Spinal cord (tissue), 10 donors: ENCODE data around the gene JHY. TPM values are rescaled to one million over a fixed set of nuclear protein-coding genes. Genes with fewer than 3 reads are reported as not detected.

ENCODE experiments used
- DNase-seq, 6 donors: peaks; one replicate each; pipeline versions ENCODE4 v3.0.0 to v3.0.0-alpha.2; 2013 to 2015; ENCODE audit warnings: low spot score in 6 of 6, low read depth in 4 of 6
- H3K27ac ChIP-seq: one replicate; pipeline ENCODE4 v1.5.1; 2013; ENCODE audit warnings: low read depth, low read length, control low read depth
- H3K27me3 ChIP-seq: one replicate; pipeline ENCODE4 v1.6.1; 2013; ENCODE audit warnings: low read length; ENCODE audit not compliant: control insufficient read depth, insufficient read depth
- H3K36me3 ChIP-seq: one replicate; pipeline ENCODE4 v1.6.1; 2013; ENCODE audit warnings: low read length; ENCODE audit not compliant: control insufficient read depth, insufficient read depth
- H3K4me1 ChIP-seq: one replicate; pipeline ENCODE4 v1.6.1; 2013; ENCODE audit warnings: low read length; ENCODE audit not compliant: control insufficient read depth, insufficient read depth
- H3K4me3 ChIP-seq: one replicate; pipeline ENCODE4 v1.5.1; 2013; ENCODE audit warnings: low read depth, low read length, control low read depth
- H3K9me3 ChIP-seq: one replicate; pipeline ENCODE4 v1.6.1; 2013; ENCODE audit warnings: low read length; ENCODE audit not compliant: control insufficient read depth, insufficient read depth
- WGBS: methylation state at CpG from one replicate; pipeline ENCODE4 v1.1.5; 2013; ENCODE audit warnings: missing lambda C conversion rate; ENCODE audit not compliant: insufficient coverage; 5-methylcytosine and 5-hydroxymethylcytosine counted together
- polyA plus RNA-seq, 2 donors: library from polyadenylated mRNA; unstranded; fragments of 120-200 nt; gene quantifications; one replicate each; pipeline ENCODE4 v1.2.1, GENCODE V29; 2013; ENCODE audit not compliant: insufficient read length in 2 of 2
- total RNA-seq, 2 donors: library from RNA; depleted of rRNA in 1 of 2; stranded (reverse); fragments of 120-200 nt in 1 of 2; fragments of >200 nt in 1 of 2; gene quantifications; one replicate each; pipeline versions ENCODE4 v1.2.3 to v1.2.4, GENCODE V29; 2013 to 2014
- donor health status: healthy.

The JHY gene
- total and polyA plus RNA-seq, 4 donors = 9.5 to 14.8 (median 11.0) TPM

GRCh38 chr11:122922893-122923292 lies 40.3 kb downstream of the JHY start:
- no peak for DNase-seq
- no peaks in the 10 kb centered on the region for H3K9me3 ChIP-seq

GRCh38 chr11:122923302-122923701 lies 40.7 kb downstream of the JHY start:
- Histone ChIP-seq H3K36me3 (no peaks in the 10 kb centered on the region), H3K4me1 (no peaks in the 10 kb centered on the region), H3K27ac (no peak overlapping the region), H3K27me3 (no peaks in the 10 kb centered on the region), H3K4me3 (no peak overlapping the region), H3K9me3 (no peaks in the 10 kb centered on the region)
- DNase-seq = no peak
- WGBS = no CpG with 5 or more reads among the region's 2 CpGs

More at GRCh38 chr11:122922893-122923292, 40.3 kb downstream of the JHY start:
- 100% methylated on average over 1 of the region's 4 CpGs for whole genome bisulfite sequencing
- Histone ChIP-seq H3K27ac (no peak overlapping the region), H3K36me3 (no peaks in the 10 kb centered on the region), H3K27me3 (no peaks in the 10 kb centered on the region), H3K4me3 (no peak overlapping the region), H3K4me1 (no peaks in the 10 kb centered on the region)

GRCh38 chr11:122931510-122931909 lies 49.0 kb downstream of the JHY start:
- DNase-seq = no peak
- H3K27ac ChIP-seq = no peak overlapping the region
- H3K4me3 ChIP-seq = no peak overlapping the region
- no peaks in the 10 kb centered on the region for H3K36me3 ChIP-seq
- H3K4me1 ChIP-seq = no peaks in the 10 kb centered on the region
- 43% methylated on average over 4 of the region's 6 CpGs for WGBS
- H3K9me3 ChIP-seq = no peaks in the 10 kb centered on the region
- H3K27me3 ChIP-seq = no peaks in the 10 kb centered on the region

- DNase-seq = peak in 2 of 6 donors; percentile 7 to 32
- Histone ChIP-seq H3K27ac (no peak overlapping the region), H3K27me3 (no peaks in the 10 kb centered on the region), H3K4me3 (no peak overlapping the region), H3K36me3 (no peaks in the 10 kb centered on the region), H3K9me3 (no peaks in the 10 kb centered on the region), H3K4me1 (no peaks in the 10 kb centered on the region)
- WGBS = no CpG with 5 or more reads among the region's 2 CpGs
Observed at GRCh38 chr11:122933416-122933815, 50.9 kb downstream of the JHY start.

GRCh38 chr11:122937983-122938382 lies 55.4 kb downstream of the JHY start:
- Histone ChIP-seq H3K4me3 (no peak overlapping the region), H3K27ac (no peak overlapping the region), H3K4me1 (no peaks in the 10 kb centered on the region), H3K9me3 (no peaks in the 10 kb centered on the region), H3K36me3 (no peaks in the 10 kb centered on the region), H3K27me3 (no peaks in the 10 kb centered on the region)
- no CpG with 5 or more reads among the region's 3 CpGs for WGBS
- DNase-seq = no peak

GRCh38 chr11:122938557-122938956 lies 56.0 kb downstream of the JHY start:
- H3K4me1 ChIP-seq = no peaks in the 10 kb centered on the region
- H3K9me3 ChIP-seq = no peaks in the 10 kb centered on the region
- WGBS = 83% methylated on average over 2 of the region's 2 CpGs
- no peak overlapping the region for H3K4me3 ChIP-seq
- H3K27ac ChIP-seq = no peak overlapping the region
- no peaks in the 10 kb centered on the region for H3K36me3 ChIP-seq
- DNase-seq = no peak
- no peaks in the 10 kb centered on the region for H3K27me3 ChIP-seq

GRCh38 chr11:122951211-122951610 lies 68.7 kb downstream of the JHY start:
- H3K4me3 ChIP-seq = no peak overlapping the region
- 40% methylated on average over 1 of the region's 2 CpGs for whole genome bisulfite sequencing
- peak in 2 of 6 donors; percentile 43 to 47 for DNase-seq

GRCh38 chr11:122954455-122954854 lies 71.9 kb downstream of the JHY start:
- WGBS = 100% methylated on average over 2 of the region's 4 CpGs
- Histone ChIP-seq H3K27ac (no peak overlapping the region), H3K27me3 (no peaks in the 10 kb centered on the region), H3K36me3 (no peaks in the 10 kb centered on the region), H3K4me3 (no peak overlapping the region), H3K9me3 (no peaks in the 10 kb centered on the region), H3K4me1 (no peaks in the 10 kb centered on the region)
- no peak for DNase-seq

More at GRCh38 chr11:122951211-122951610, 68.7 kb downstream of the JHY start:
- no peak overlapping the region for H3K27ac ChIP-seq
- no peaks in the 10 kb centered on the region for H3K4me1 ChIP-seq
- H3K27me3 ChIP-seq = no peaks in the 10 kb centered on the region
- no peaks in the 10 kb centered on the region for H3K9me3 ChIP-seq
- peaks cover 4% of the 10 kb centered on the region for H3K36me3 ChIP-seq

- no peaks in the 10 kb centered on the region for H3K4me1 ChIP-seq
- no peaks in the 10 kb centered on the region for H3K27me3 ChIP-seq
- no peak overlapping the region for H3K27ac ChIP-seq
- no CpG with 5 or more reads among the region's 4 CpGs for WGBS
- H3K4me3 ChIP-seq = no peak overlapping the region
- no peaks in the 10 kb centered on the region for H3K36me3 ChIP-seq
- H3K9me3 ChIP-seq = no peaks in the 10 kb centered on the region
- DNase-seq = peak in 1 of 6 donors; percentile 81
Observed at GRCh38 chr11:122963961-122964360, 81.4 kb downstream of the JHY start.

GRCh38 chr11:122976061-122976733 lies 93.6 kb downstream of the JHY start:
- no peaks in the 10 kb centered on the region for H3K36me3 ChIP-seq
- no peak overlapping the region for H3K4me3 ChIP-seq
- peaks cover 87% of the 10 kb centered on the region for H3K27me3 ChIP-seq
- no peaks in the 10 kb centered on the region for H3K9me3 ChIP-seq
- H3K27ac ChIP-seq = no peak overlapping the region
- peak in 2 of 6 donors; percentile 40 to 58 for DNase-seq
- WGBS = 5% methylated on average over 10 of the region's 21 CpGs
- peaks cover 27% of the 10 kb centered on the region for H3K4me1 ChIP-seq
